HG02885 (cell line): ENCODE results near the gene LTBP3.

Experiments
- ATAC-seq: cut with Tn5 transposase; IDR thresholded peaks from one replicate; pipeline ENCODE4 v1.9.1; 2021; ENCODE audit warnings: mild to moderate bottlenecking; ENCODE audit not compliant: unreplicated experiment, poor library complexity

Gene LTBP3

GRCh38 chr11:65498977-65499712 lies 59.0 kb downstream of the LTBP3 start, which contains the start of gene MALAT1:
MALAT1 (plus strand) TSS chr11:65499045.
- peak; percentile 32 for ATAC-seq

GRCh38 chr11:65498727-65498976 lies 59.5 kb downstream of the LTBP3 start:
- no peak for ATAC-seq

GRCh38 chr11:65498042-65498726 lies 60.0 kb downstream of the LTBP3 start:
- no peak for ATAC-seq

- ATAC-seq: peak; percentile 71
These were observed 60.8 kb downstream of the LTBP3 start for GRCh38 chr11:65497141-65498041.

- no peak for ATAC-seq
These were observed 61.6 kb downstream of the LTBP3 start for GRCh38 chr11:65496304-65497140.

- no peak for ATAC-seq
These were observed 64.6 kb downstream of the LTBP3 start for GRCh38 chr11:65493367-65494176.

- ATAC-seq: no peak
These were observed 65.4 kb downstream of the LTBP3 start for GRCh38 chr11:65492637-65493366.

- no peak for ATAC-seq
These were observed 65.8 kb downstream of the LTBP3 start for GRCh38 chr11:65492387-65492636.

GRCh38 chr11:65491614-65492386 lies 66.4 kb downstream of the LTBP3 start:
- no peak for ATAC-seq

GRCh38 chr11:65491163-65491465 lies 67.0 kb downstream of the LTBP3 start:
- ATAC-seq: no peak

- ATAC-seq: no peak
These were observed 68.3 kb downstream of the LTBP3 start for GRCh38 chr11:65489706-65490320.

GRCh38 chr11:65489035-65489705 lies 69.0 kb downstream of the LTBP3 start:
- no peak for ATAC-seq
